Glutamatergic neuron (in vitro differentiated cells): ENCODE measurements around the gene SMIM12. TPM values are rescaled to one million over a fixed set of nuclear protein-coding genes. Genes with fewer than 3 reads are reported as not detected.

Experiments
- DNase-seq: peaks from one replicate; pipeline ENCODE4 v3.0.0; 2022
- H3K27ac Mint-ChIP-seq: one replicate; pipeline ENCODE4 v1.8.0; 2020; ENCODE audit warnings: mild to moderate bottlenecking, mixed read lengths, inconsistent platforms; ENCODE audit not compliant: unreplicated experiment
- H3K27me3 Mint-ChIP-seq: one replicate; pipeline ENCODE4 v1.8.0; 2020; ENCODE audit warnings: mild to moderate bottlenecking, moderate library complexity, mixed read lengths, inconsistent platforms; ENCODE audit not compliant: unreplicated experiment
- H3K36me3 Mint-ChIP-seq: one replicate; pipeline ENCODE4 v1.8.0; 2020; ENCODE audit warnings: mild to moderate bottlenecking, mixed read lengths, inconsistent platforms; ENCODE audit not compliant: unreplicated experiment
- H3K4me1 Mint-ChIP-seq: one replicate; pipeline ENCODE4 v1.8.0; 2020; ENCODE audit warnings: mild to moderate bottlenecking, low read depth, mixed read lengths, inconsistent platforms; ENCODE audit not compliant: unreplicated experiment
- H3K4me3 Mint-ChIP-seq: one replicate; pipeline ENCODE4 v1.8.0; 2020; ENCODE audit warnings: mild to moderate bottlenecking, mixed read lengths, inconsistent platforms; ENCODE audit not compliant: unreplicated experiment
- H3K9me3 Mint-ChIP-seq: one replicate; pipeline ENCODE4 v1.8.0; 2020; ENCODE audit warnings: mild to moderate bottlenecking, moderate library complexity, mixed read lengths, inconsistent platforms; ENCODE audit not compliant: unreplicated experiment
- total RNA-seq: library from RNA; stranded (reverse); fragmentation: NEBNext Ultra II Directional; extraction: Animal tissue kit (Norgen Biotek cat#: 25700); gene quantifications from one replicate; pipeline ENCODE4 v1.2.1, GENCODE V29; 2021; ENCODE audit not compliant: unreplicated experiment
- TF ChIP-seq, protein P1 (sequence below): fragments of 200-600 bp; sonication (generic); IDR thresholded peaks from one replicate; pipeline ENCODE4 v1.5.0; 2021; ENCODE audit not compliant: partially characterized antibody, unreplicated experiment

The SMIM12 gene
- total RNA-seq, 1 donor from 2014 or later, result 59.9 TPM

GRCh38 chr1:34876406-34876805 lies 16.9 kb upstream of the SMIM12 start:
- peaks cover 9% of the 10 kb centered on the region for H3K4me1 Mint-ChIP-seq

DNA sequence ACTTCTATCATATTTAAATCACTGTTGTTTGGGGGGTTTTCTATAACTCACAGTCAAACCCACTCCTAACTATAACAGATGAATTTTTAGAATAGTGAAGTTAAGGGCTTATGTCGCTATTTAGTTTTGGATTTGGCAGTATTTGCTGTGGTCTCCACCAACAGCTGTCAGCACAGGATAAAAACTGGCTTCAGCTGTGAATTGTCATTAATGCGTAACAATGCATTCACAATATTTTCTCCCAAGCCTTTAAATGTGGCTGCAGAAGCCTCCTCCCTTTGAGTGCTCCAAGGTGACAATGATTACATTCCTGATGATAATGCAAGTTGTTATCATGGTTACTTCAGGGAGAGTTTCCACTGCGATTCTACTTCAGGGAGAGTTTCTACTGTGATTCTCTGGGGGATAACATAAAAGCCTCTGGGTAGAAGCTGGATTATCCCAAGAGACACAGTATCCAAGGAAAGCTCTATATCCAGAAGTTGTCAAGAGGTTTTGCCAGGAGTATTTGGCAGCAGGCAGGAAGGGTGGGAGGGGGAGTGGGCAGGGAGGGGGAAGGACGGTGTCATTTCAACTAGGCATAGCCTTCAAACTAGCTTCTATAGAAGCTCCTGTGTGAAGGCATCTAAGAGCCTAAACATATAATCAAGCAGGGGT lies 14.9 kb upstream of the SMIM12 start:
- H3K4me3 Mint-ChIP-seq, result no peak overlapping the region
- no peaks in the 10 kb centered on the region for H3K36me3 Mint-ChIP-seq
- peaks cover 21% of the 10 kb centered on the region for H3K4me1 Mint-ChIP-seq
- H3K9me3 Mint-ChIP-seq, result peaks cover 5% of the 10 kb centered on the region
- no peak for DNase-seq
- H3K27ac Mint-ChIP-seq, result no peak overlapping the region
- peaks cover 7% of the 10 kb centered on the region for H3K27me3 Mint-ChIP-seq
- TF ChIP-seq, protein P1, sequence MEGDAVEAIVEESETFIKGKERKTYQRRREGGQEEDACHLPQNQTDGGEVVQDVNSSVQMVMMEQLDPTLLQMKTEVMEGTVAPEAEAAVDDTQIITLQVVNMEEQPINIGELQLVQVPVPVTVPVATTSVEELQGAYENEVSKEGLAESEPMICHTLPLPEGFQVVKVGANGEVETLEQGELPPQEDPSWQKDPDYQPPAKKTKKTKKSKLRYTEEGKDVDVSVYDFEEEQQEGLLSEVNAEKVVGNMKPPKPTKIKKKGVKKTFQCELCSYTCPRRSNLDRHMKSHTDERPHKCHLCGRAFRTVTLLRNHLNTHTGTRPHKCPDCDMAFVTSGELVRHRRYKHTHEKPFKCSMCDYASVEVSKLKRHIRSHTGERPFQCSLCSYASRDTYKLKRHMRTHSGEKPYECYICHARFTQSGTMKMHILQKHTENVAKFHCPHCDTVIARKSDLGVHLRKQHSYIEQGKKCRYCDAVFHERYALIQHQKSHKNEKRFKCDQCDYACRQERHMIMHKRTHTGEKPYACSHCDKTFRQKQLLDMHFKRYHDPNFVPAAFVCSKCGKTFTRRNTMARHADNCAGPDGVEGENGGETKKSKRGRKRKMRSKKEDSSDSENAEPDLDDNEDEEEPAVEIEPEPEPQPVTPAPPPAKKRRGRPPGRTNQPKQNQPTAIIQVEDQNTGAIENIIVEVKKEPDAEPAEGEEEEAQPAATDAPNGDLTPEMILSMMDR, result no peak

More at GRCh38 chr1:34876406-34876805, 16.9 kb upstream of the SMIM12 start:
- DNase-seq, result no peak
- H3K36me3 Mint-ChIP-seq, result no peaks in the 10 kb centered on the region
- no peak overlapping the region for H3K27ac Mint-ChIP-seq
- TF ChIP-seq, protein P1, result no peak
- H3K4me3 Mint-ChIP-seq, result no peak overlapping the region
- no peaks in the 10 kb centered on the region for H3K27me3 Mint-ChIP-seq
- peaks cover 1% of the 10 kb centered on the region for H3K9me3 Mint-ChIP-seq

- H3K4me1 Mint-ChIP-seq, result peaks cover 21% of the 10 kb centered on the region
- TF ChIP-seq, protein P1, result no peak
- peaks cover 9% of the 10 kb centered on the region for H3K27me3 Mint-ChIP-seq
- no peak for DNase-seq
- H3K36me3 Mint-ChIP-seq, result peaks cover 8% of the 10 kb centered on the region
- peaks cover 5% of the 10 kb centered on the region for H3K9me3 Mint-ChIP-seq
- no peak overlapping the region for H3K4me3 Mint-ChIP-seq
- H3K27ac Mint-ChIP-seq, result no peak overlapping the region
Observed at GRCh38 chr1:34872133-34872503, 12.6 kb upstream of the SMIM12 start.

DNA sequence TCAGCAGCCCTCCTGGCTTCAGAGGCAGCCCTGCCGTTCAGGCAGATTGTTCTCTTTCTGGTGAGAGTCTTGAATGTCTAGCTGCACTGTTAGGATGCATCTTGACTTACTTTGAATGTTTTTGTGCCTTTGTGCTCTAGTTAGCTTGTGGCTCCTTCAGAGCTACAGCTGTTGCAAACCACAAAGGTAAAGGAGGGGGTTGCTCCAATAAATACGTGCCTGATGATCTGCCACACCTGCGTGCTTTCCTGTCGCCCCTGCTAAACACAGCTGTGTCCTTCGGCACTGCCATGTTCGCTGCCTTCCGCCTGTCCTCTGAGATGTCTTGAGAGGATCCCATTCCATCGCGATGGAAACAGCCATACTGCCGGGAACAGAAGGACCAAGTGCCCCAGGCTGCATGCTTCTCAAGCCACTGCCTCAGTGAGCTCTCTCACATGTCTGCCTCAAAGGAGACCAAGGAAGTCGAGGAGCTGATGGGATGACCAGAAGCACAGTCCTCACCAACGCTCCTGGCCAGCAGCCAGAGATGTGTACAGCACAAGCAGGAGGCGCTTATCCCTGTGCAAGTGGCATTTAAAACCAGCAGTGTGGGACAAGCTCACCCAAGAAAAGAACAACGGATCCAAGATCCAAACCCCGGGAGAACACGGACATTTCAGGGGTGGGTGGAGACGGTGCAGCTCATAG lies 12.0 kb upstream of the SMIM12 start:
- Mint-ChIP-seq H3K27me3 (peaks cover 9% of the 10 kb centered on the region), H3K9me3 (peaks cover 5% of the 10 kb centered on the region), H3K36me3 (peaks cover 8% of the 10 kb centered on the region), H3K4me3 (peak overlapping the region; percentile 66), H3K27ac (peak overlapping the region; percentile 78), H3K4me1 (peaks cover 21% of the 10 kb centered on the region)
- no peak for DNase-seq
- TF ChIP-seq, protein P1, result no peak

- peaks cover 9% of the 10 kb centered on the region for H3K27me3 Mint-ChIP-seq
- H3K36me3 Mint-ChIP-seq, result peaks cover 8% of the 10 kb centered on the region
- H3K9me3 Mint-ChIP-seq, result peaks cover 5% of the 10 kb centered on the region
- DNase-seq, result peak; percentile 69
- peak overlapping the region; percentile 96 for H3K27ac Mint-ChIP-seq
- TF ChIP-seq, protein P1, result no peak
- H3K4me3 Mint-ChIP-seq, result peak overlapping the region; percentile 73
- peaks cover 19% of the 10 kb centered on the region for H3K4me1 Mint-ChIP-seq
Observed at GRCh38 chr1:34870395-34870794, 10.8 kb upstream of the SMIM12 start.
